AG20443 (cell line): ENCODE data around the gene CMTM7.
A peak's percentile ranks its signal among the peaks of the same experiment; 100 is the strongest.
"Not testable (repeated sequence)": the region's sequence is repeated elsewhere in the genome, so short reads cannot be mapped to it uniquely, and the experiment has no call there.

ENCODE experiments used
- DNase-seq: peaks from one replicate; pipeline ENCODE4 v3.0.0; 2012; ENCODE audit warnings: low spot score, mixed read lengths

Gene CMTM7

GRCh38 chr3:32438596-32439344 is 47.1 kb downstream of the CMTM7 start:
- DNase-seq, result peak; percentile 2

GRCh38 chr3:32439421-32439820 is 47.8 kb downstream of the CMTM7 start:
- not testable (repeated sequence) for DNase-seq

- peak; percentile 9 for DNase-seq
Measured at GRCh38 chr3:32440611-32441350, 49.1 kb downstream of the CMTM7 start.

GRCh38 chr3:32442766-32443165 is 51.1 kb downstream of the CMTM7 start:
- no peak for DNase-seq

GRCh38 chr3:32443478-32443877 is 51.8 kb downstream of the CMTM7 start:
- DNase-seq, result no peak

- no peak for DNase-seq
Measured at GRCh38 chr3:32447865-32448400, 56.3 kb downstream of the CMTM7 start.

- DNase-seq, result no peak
Measured at GRCh38 chr3:32448686-32449474, 57.2 kb downstream of the CMTM7 start.

- DNase-seq, result no peak
Measured at GRCh38 chr3:32449691-32450090, 58.0 kb downstream of the CMTM7 start.

GRCh38 chr3:32450426-32450825 is 58.8 kb downstream of the CMTM7 start:
- no peak for DNase-seq

GRCh38 chr3:32450992-32451659 is 59.5 kb downstream of the CMTM7 start:
- DNase-seq, result no peak

GRCh38 chr3:32452009-32452408 is 60.4 kb downstream of the CMTM7 start:
- DNase-seq, result no peak

- peak; percentile 70 for DNase-seq
Measured at GRCh38 chr3:32453346-32453745, 61.7 kb downstream of the CMTM7 start.

- DNase-seq, result no peak
Measured at GRCh38 chr3:32454111-32454510, 62.5 kb downstream of the CMTM7 start.

GRCh38 chr3:32454731-32455608 is 63.3 kb downstream of the CMTM7 start:
- DNase-seq, result no peak

- DNase-seq, result no peak
Measured at GRCh38 chr3:32455609-32456428, 64.2 kb downstream of the CMTM7 start.

GRCh38 chr3:32456429-32457130 is 64.9 kb downstream of the CMTM7 start:
- no peak for DNase-seq

GRCh38 chr3:32457971-32458471 is 66.4 kb downstream of the CMTM7 start:
- no peak for DNase-seq

GRCh38 chr3:32459450-32459849 is 67.8 kb downstream of the CMTM7 start:
- DNase-seq, result no peak
